Stimulated activated naive CD8-positive, alpha-beta T cell treated with anti-CD3 and anti-CD28 coated beads, Interleukin-15, amount 100 ng/mL, for 72 hours (primary cell): ENCODE results near the gene KAZN.

Experiments
- ATAC-seq: fragments of 150-1000 bp; cut with Tn5 transposase; 2 replicates; pipeline ENCODE4 v1.10.0; 2021; ENCODE audit warnings: mild to moderate bottlenecking, moderate library complexity
- DNase-seq, 2 donors: peaks; one replicate each; pipeline ENCODE4 v3.0.0; 2021 to 2022
- H3K27ac Mint-ChIP-seq, 2 donors: one replicate each; pipeline ENCODE4 v1.8.0; 2022; ENCODE audit warnings: mild to moderate bottlenecking in 2 of 2, mixed read lengths in 2 of 2, moderate library complexity in 2 of 2
- H3K27me3 Mint-ChIP-seq: one replicate; pipeline ENCODE4 v1.8.0; 2022; ENCODE audit warnings: mixed read lengths
- H3K4me1 Mint-ChIP-seq: one replicate; pipeline ENCODE4 v1.8.0; 2022; ENCODE audit warnings: mild to moderate bottlenecking, mixed read lengths
- H3K4me3 Mint-ChIP-seq, 2 donors: one replicate each; pipeline ENCODE4 v1.8.0; 2022; ENCODE audit warnings: mild to moderate bottlenecking in 2 of 2, mixed read lengths in 2 of 2, moderate library complexity in 1 of 2
- H3K9me3 Mint-ChIP-seq, 2 donors: one replicate each; pipeline ENCODE4 v1.8.0; 2022; ENCODE audit warnings: mixed read lengths in 2 of 2

Gene KAZN

DNA sequence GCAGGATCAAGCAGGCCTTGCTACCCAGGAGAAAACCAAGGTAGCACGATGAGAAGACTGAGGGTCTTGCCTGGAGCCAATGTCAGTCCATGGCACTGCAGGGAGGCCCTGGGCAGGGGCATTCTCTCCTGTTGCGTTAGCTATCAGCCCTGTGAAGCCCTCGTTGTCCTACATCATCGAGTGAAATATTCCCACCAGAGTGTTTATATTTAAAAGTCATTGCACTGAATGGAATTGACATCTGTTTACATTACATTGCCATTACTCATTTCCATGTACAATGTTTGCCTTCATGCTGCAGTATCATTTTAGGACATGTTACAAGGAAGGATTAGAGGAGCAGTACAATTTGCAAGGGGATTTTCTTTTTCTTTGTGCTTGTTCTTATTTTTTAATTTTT is 243.9 kb downstream of the KAZN start:
- no peak overlapping the region for H3K4me3 Mint-ChIP-seq
- H3K27me3 Mint-ChIP-seq = peaks cover 9% of the 10 kb centered on the region
- H3K9me3 Mint-ChIP-seq = peaks cover 26 to 33% of the 10 kb centered on the region in 2 donors
- ATAC-seq (no peak), DNase-seq (no peak)
- no peaks in the 10 kb centered on the region for H3K4me1 Mint-ChIP-seq
- no peak overlapping the region for H3K27ac Mint-ChIP-seq

GRCh38 chr1:14842891-14843290 is 244.4 kb downstream of the KAZN start:
- Mint-ChIP-seq H3K27me3 (peaks cover 9% of the 10 kb centered on the region), H3K4me3 (no peak overlapping the region), H3K4me1 (no peaks in the 10 kb centered on the region), H3K9me3 (peaks cover 26 to 33% of the 10 kb centered on the region in 2 donors), H3K27ac (no peak overlapping the region)
- no peak for DNase-seq
- ATAC-seq = no peak

- no peak for ATAC-seq
- no peak overlapping the region for H3K27ac Mint-ChIP-seq
- no peaks in the 10 kb centered on the region for H3K4me1 Mint-ChIP-seq
- no peak overlapping the region for H3K4me3 Mint-ChIP-seq
- peaks cover 26 to 33% of the 10 kb centered on the region in 2 donors for H3K9me3 Mint-ChIP-seq
- H3K27me3 Mint-ChIP-seq = peaks cover 9% of the 10 kb centered on the region
- DNase-seq = no peak
Observed at GRCh38 chr1:14843525-14843924, 245.0 kb downstream of the KAZN start.

- no peaks in the 10 kb centered on the region for H3K4me1 Mint-ChIP-seq
- DNase-seq (no peak), ATAC-seq (no peak)
- peaks cover 26 to 33% of the 10 kb centered on the region in 2 donors for H3K9me3 Mint-ChIP-seq
- H3K4me3 Mint-ChIP-seq = no peak overlapping the region
- H3K27me3 Mint-ChIP-seq = peaks cover 9% of the 10 kb centered on the region
- H3K27ac Mint-ChIP-seq = no peak overlapping the region
Observed at GRCh38 chr1:14844356-14844755, 245.9 kb downstream of the KAZN start.

DNA sequence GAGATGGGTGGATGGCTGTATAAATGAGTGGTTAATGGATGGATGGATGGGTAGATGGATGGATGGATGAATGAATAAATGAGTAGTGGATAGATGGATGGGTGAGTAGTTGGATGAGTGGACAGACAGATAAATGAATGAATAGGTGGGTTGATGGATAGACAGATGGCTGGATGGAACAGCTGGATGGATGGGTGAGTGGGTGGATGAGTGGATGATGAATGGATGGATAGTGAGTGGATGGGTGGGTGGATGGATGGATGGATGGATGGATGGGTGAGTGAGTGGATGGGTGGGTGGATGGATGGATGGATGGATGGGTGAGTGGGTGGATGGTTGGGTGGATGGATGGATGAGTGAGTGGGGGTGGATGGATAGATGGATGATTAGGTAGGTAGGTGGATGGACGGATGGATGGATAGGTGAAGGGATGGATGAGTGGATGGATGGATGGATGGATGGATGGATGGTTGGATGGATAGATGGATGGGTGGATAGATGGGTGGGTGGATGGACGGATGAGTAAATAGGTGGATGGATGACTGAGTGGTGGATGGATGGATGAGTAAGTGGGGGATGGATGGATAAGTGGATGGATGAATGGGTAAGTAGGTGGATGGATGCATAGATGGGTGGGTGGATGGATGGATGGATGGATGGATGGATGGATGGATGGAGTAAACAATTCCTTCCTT is 246.6 kb downstream of the KAZN start:
- ATAC-seq (no peak), DNase-seq (no peak)
- Mint-ChIP-seq H3K4me1 (no peaks in the 10 kb centered on the region), H3K9me3 (peaks cover 26 to 33% of the 10 kb centered on the region in 2 donors), H3K27me3 (peaks cover 9% of the 10 kb centered on the region), H3K27ac (no peak overlapping the region), H3K4me3 (no peak overlapping the region)

- Mint-ChIP-seq H3K27me3 (peaks cover 9% of the 10 kb centered on the region), H3K9me3 (peaks cover 26 to 33% of the 10 kb centered on the region in 2 donors), H3K27ac (no peak overlapping the region), H3K4me1 (no peaks in the 10 kb centered on the region), H3K4me3 (no peak overlapping the region)
- no peak for ATAC-seq
- DNase-seq = no peak
Observed at GRCh38 chr1:14845851-14846250, 247.4 kb downstream of the KAZN start.

- ATAC-seq = no peak
- H3K4me1 Mint-ChIP-seq = no peaks in the 10 kb centered on the region
Observed at GRCh38 chr1:14846688-14847087, 248.2 kb downstream of the KAZN start.

GRCh38 chr1:14848203-14848602 is 249.7 kb downstream of the KAZN start:
- peaks cover 9% of the 10 kb centered on the region for H3K27me3 Mint-ChIP-seq
- H3K27ac Mint-ChIP-seq = no peak overlapping the region
- H3K4me3 Mint-ChIP-seq = no peak overlapping the region
- no peak for DNase-seq
- no peak for ATAC-seq
- no peaks in the 10 kb centered on the region for H3K4me1 Mint-ChIP-seq
- H3K9me3 Mint-ChIP-seq = peaks cover 11 to 15% of the 10 kb centered on the region in 2 donors

More at GRCh38 chr1:14846688-14847087, 248.2 kb downstream of the KAZN start:
- no peak overlapping the region for H3K27ac Mint-ChIP-seq
- peaks cover 24 to 30% of the 10 kb centered on the region in 2 donors for H3K9me3 Mint-ChIP-seq
- no peak for DNase-seq
- no peak overlapping the region for H3K4me3 Mint-ChIP-seq
- peaks cover 9% of the 10 kb centered on the region for H3K27me3 Mint-ChIP-seq

- ATAC-seq = no peak
- Mint-ChIP-seq H3K4me3 (no peak overlapping the region), H3K27me3 (peaks cover 9% of the 10 kb centered on the region), H3K27ac (no peak overlapping the region), H3K9me3 (peaks cover 10 to 13% of the 10 kb centered on the region in 2 donors), H3K4me1 (no peaks in the 10 kb centered on the region)
- no peak for DNase-seq
Observed at GRCh38 chr1:14848625-14849024, 250.1 kb downstream of the KAZN start.

- H3K4me1 Mint-ChIP-seq = no peaks in the 10 kb centered on the region
- ATAC-seq (no peak), DNase-seq (no peak)
- H3K4me3 Mint-ChIP-seq = no peak overlapping the region
- no peak overlapping the region for H3K27ac Mint-ChIP-seq
- peaks cover 10 to 13% of the 10 kb centered on the region in 2 donors for H3K9me3 Mint-ChIP-seq
- H3K27me3 Mint-ChIP-seq = peaks cover 9% of the 10 kb centered on the region
Observed at GRCh38 chr1:14849038-14849437, 250.6 kb downstream of the KAZN start.

DNA sequence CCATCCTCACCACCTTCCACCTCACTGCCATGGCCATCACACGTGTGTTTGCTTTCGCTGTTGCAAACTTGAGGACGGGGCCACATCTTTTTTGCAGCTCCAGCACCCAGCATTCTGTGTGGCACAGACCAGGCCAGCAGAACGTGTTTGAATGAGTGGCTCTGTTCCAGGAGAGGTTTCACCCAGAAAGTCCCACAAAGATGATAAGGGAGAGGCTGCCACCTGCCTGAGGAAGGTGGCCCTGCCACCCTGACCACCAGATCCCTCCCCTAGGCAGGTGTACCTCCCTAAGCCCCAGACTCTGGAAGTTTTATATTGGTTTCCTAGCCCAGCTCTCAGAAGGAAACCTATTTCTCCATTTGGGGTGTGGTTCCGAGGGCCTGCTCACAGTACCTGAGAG is 252.1 kb downstream of the KAZN start:
- H3K27ac Mint-ChIP-seq = no peak overlapping the region
- peaks cover under 1 to 1% of the 10 kb centered on the region in 2 donors for H3K9me3 Mint-ChIP-seq
- H3K4me1 Mint-ChIP-seq = no peaks in the 10 kb centered on the region
- no peak for ATAC-seq
- DNase-seq = no peak
- no peak overlapping the region for H3K4me3 Mint-ChIP-seq
- peaks cover 8% of the 10 kb centered on the region for H3K27me3 Mint-ChIP-seq

DNA sequence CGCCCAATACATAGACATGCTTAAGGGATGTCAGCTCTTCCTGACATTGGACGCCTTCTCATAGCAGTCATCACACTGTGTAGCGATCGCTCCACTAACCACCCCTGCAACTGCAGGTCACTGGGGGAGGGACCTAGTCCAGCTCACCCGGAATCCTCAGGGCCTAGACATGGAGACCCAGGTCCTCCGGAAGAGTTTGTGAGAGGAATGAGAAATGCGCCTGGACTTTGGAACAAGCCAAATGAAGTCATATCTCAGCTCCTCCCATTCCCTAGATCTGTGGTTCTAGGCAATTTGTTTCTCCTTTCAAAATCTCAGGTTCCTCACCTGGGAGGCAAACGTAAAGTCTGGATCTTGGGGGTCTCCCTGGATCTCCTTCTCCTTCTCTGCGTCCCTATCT is 253.3 kb downstream of the KAZN start:
- H3K27ac Mint-ChIP-seq = no peak overlapping the region
- no peaks in the 10 kb centered on the region for H3K4me1 Mint-ChIP-seq
- ATAC-seq = no peak
- peaks cover 10% of the 10 kb centered on the region for H3K27me3 Mint-ChIP-seq
- DNase-seq = no peak
- H3K4me3 Mint-ChIP-seq = no peak overlapping the region
- no peaks in the 10 kb centered on the region for H3K9me3 Mint-ChIP-seq

DNA sequence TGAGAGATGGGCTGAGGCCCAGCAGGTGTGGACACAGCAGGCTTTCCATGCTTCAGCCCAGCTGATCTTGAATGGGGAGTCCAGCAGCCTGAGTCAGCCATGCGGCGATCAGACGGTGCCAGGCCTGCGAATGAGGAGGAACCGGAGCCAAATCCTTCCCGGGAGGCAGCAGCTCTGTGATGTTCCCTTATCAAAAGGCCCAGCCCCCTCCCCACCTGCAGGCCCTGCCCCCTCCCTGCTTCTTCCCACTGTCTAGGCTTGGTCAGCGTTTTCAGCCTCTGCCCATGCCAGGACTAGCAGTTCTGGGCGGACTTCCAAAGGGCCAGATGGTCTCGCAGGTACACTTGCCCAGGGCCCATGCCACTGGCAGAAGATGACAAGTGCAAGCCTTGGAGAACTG is 253.8 kb downstream of the KAZN start:
- peaks cover 10% of the 10 kb centered on the region for H3K27me3 Mint-ChIP-seq
- H3K4me1 Mint-ChIP-seq = no peaks in the 10 kb centered on the region
- H3K27ac Mint-ChIP-seq = no peak overlapping the region
- no peak overlapping the region for H3K4me3 Mint-ChIP-seq
- ATAC-seq (no peak), DNase-seq (no peak)
- no peaks in the 10 kb centered on the region for H3K9me3 Mint-ChIP-seq

GRCh38 chr1:14853518-14853917 is 255.0 kb downstream of the KAZN start:
- H3K9me3 Mint-ChIP-seq = no peaks in the 10 kb centered on the region
- H3K27me3 Mint-ChIP-seq = peaks cover 10% of the 10 kb centered on the region
- ATAC-seq (no peak), DNase-seq (no peak)
- H3K4me1 Mint-ChIP-seq = no peaks in the 10 kb centered on the region
- no peak overlapping the region for H3K27ac Mint-ChIP-seq
- no peak overlapping the region for H3K4me3 Mint-ChIP-seq

DNA sequence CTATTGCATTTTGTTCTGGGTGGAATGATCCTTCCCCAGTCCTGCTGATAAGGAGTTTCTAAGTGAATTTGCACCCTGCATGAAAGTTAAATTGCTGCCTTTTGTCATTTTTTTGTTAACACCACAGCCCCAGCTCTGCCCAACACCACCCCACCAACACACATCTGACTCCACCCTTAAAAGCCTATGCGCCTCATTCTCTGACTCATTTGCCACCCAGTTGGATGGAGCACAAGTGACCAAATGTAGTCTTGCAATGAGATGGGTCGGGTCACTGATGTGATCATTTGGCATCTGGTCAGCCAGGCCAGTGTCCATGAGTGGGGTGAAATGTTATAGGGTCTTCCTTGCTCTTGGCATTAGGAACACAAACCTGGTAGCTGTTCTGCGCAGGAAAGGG is 256.8 kb downstream of the KAZN start:
- ATAC-seq (no peak), DNase-seq (no peak)
- no peak overlapping the region for H3K27ac Mint-ChIP-seq
- H3K4me3 Mint-ChIP-seq = no peak overlapping the region
- H3K9me3 Mint-ChIP-seq = no peaks in the 10 kb centered on the region
- no peaks in the 10 kb centered on the region for H3K4me1 Mint-ChIP-seq
- peaks cover 20% of the 10 kb centered on the region for H3K27me3 Mint-ChIP-seq

GRCh38 chr1:14855801-14856200 is 257.3 kb downstream of the KAZN start:
- DNase-seq (no peak), ATAC-seq (no peak)
- peaks cover 22% of the 10 kb centered on the region for H3K27me3 Mint-ChIP-seq
- no peaks in the 10 kb centered on the region for H3K9me3 Mint-ChIP-seq
- H3K4me1 Mint-ChIP-seq = no peaks in the 10 kb centered on the region
- no peak overlapping the region for H3K4me3 Mint-ChIP-seq
- no peak overlapping the region for H3K27ac Mint-ChIP-seq
